Measurements from ENCODE around the gene QRICH1.
"Not testable (repeated sequence)": the region's sequence is repeated elsewhere in the genome, so short reads cannot be mapped to it uniquely, and the experiment has no call there.

Gene QRICH1

DNA sequence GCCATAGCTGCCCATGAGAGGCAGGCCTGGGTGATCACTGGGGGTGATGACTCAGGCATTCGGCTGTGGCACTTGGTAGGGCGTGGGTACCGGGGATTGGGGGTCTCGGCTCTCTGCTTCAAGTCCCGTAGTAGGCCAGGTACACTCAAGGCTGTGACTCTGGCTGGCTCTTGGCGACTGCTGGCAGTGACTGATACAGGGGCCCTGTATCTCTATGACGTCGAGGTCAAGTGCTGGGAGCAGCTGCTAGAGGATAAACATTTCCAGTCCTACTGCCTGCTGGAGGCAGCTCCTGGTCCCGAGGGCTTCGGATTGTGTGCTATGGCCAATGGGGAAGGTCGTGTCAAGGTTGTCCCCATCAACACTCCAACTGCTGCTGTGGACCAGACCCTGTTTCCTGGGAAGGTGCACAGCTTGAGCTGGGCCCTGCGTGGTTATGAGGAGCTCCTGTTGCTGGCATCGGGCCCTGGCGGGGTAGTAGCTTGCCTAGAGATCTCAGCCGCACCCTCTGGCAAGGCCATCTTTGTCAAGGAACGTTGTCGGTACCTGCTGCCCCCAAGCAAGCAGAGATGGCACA, 81.3 kb downstream of the QRICH1 start:
- H3K9ac ChIP-seq (ENCODE audit: low read depth in 1 of 2, low read length in 2 of 2) = no peak overlapping the region
- H3K4me1 ChIP-seq (ENCODE audit: control insufficient read depth in 1 of 2, insufficient read depth in 2 of 2, low read length in 2 of 2) = peaks cover 13 to 16% of the 10 kb centered on the region in 2 donors
- H3K4me3 ChIP-seq (ENCODE audit: low read depth in 1 of 2, low read length in 2 of 2) = no peak overlapping the region
- H3K27ac ChIP-seq (ENCODE audit: low read depth, low read length) = no peak overlapping the region
- no peaks in the 10 kb centered on the region for H3K27me3 ChIP-seq (ENCODE audit: control insufficient read depth in 1 of 2, insufficient read depth in 2 of 2, low read length in 2 of 2)
- H3K9me3 ChIP-seq (ENCODE audit: control insufficient read depth in 1 of 2, low read length in 2 of 2) = no peaks in the 10 kb centered on the region
- H3K36me3 ChIP-seq (ENCODE audit: control insufficient read depth in 1 of 2, insufficient read depth in 2 of 2, low read length in 2 of 2) = peaks cover 20 to 58% of the 10 kb centered on the region in 2 donors

DNA sequence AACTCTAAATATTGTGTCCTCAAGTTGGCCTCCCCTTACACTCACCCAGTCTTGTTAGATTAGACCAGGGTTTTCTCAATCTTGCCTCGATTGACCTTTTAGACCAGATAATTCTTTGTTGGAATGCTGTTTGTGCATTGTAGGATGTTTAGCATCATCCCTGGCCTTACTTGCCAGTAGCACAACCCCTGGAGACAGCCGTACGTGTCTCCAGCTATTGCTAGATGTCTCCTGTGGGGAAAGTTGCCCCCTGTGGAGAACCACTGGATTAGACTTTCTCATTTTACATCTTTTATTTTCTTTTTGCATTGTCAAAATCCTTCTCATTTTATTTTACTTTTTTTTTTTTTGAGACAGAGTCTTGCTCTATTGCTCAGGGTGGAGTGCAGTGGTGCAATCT, 84.5 kb downstream of the QRICH1 start:
- Histone ChIP-seq H3K36me3 (ENCODE audit: control insufficient read depth in 1 of 2, insufficient read depth in 2 of 2, low read length in 2 of 2) (peaks cover 6 to 33% of the 10 kb centered on the region in 2 donors), H3K4me1 (ENCODE audit: control insufficient read depth in 1 of 2, insufficient read depth in 2 of 2, low read length in 2 of 2) (peaks cover 15 to 19% of the 10 kb centered on the region in 2 donors), H3K4me3 (ENCODE audit: low read depth in 1 of 2, low read length in 2 of 2) (no peak overlapping the region), H3K27ac (ENCODE audit: low read depth, low read length) (no peak overlapping the region), H3K9me3 (ENCODE audit: control insufficient read depth in 1 of 2, low read length in 2 of 2) (no peaks in the 10 kb centered on the region), H3K9ac (ENCODE audit: low read depth in 1 of 2, low read length in 2 of 2) (no peak overlapping the region), H3K27me3 (ENCODE audit: control insufficient read depth in 1 of 2, insufficient read depth in 2 of 2, low read length in 2 of 2) (no peaks in the 10 kb centered on the region)

DNA sequence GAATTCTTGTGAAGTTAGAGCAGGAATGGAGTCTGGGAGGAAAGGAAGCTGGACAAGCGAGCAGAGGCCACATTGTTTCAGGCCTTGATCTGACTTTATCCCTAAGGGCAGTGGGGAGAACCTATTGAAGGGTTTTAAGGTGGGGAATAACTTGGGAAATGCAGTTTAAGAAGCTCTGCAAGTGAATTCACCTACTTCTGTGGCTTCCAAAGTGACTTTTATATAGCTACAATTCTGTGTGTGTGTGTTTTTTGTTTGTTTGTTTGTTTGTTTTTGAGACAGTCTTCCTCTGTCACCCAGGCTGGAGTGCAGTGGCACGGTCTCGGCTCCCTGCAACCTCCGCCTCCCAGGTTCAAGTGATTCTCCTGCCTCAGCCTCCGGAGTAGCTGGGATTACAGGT, 85.2 kb downstream of the QRICH1 start:
- Histone ChIP-seq H3K9ac (ENCODE audit: low read depth in 1 of 2, low read length in 2 of 2) (peak overlapping the region in 1 of 2 donors; percentile 40), H3K4me3 (ENCODE audit: low read depth in 1 of 2, low read length in 2 of 2) (peak overlapping the region; percentile 90 to 94)

DNA sequence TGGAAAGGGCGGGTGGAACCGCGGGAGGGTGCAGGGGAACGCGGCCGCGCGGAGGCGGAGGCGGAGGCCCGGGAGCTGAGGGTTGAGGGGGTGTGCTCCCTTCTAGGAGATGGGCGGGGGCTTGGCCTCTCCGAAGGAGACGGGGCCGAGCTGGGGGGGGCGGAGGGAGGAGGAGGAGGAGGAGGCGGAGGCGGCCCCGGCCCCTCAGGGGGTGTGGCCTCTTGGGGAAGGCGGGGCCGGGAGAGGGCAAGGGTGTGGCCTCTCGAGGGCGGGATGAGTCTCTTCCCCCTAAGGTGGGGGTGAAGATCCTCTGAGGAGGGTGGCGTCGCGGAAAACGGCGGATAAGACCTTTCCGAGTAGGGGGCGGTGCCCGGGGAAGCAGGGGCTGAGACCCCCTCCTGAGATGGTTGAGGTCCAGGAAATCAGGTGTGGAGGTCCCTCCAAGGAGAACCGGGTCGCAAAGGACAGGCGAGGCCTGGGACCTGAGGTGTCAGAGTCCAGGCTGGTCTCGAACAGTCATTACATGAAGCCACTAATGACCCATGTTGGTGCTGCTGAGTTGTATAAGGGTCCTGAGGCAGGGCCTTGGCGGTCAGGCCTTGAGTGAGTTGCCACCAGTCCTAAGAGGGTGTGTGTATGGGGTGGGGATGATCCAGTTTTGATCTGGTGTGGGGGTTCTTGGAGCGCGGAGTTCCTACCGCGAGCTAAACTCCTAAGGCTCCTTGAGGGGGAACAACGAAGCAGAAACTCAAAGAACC, 85.9 kb downstream of the QRICH1 start:
- H3K27ac ChIP-seq (ENCODE audit: low read depth, low read length) = peak overlapping the region; percentile 98
- H3K4me1 ChIP-seq (ENCODE audit: control insufficient read depth in 1 of 2, insufficient read depth in 2 of 2, low read length in 2 of 2) = peaks cover 15 to 19% of the 10 kb centered on the region in 2 donors
- H3K9ac ChIP-seq (ENCODE audit: low read depth in 1 of 2, low read length in 2 of 2) = peak overlapping the region; percentile 98 to 99
- H3K27me3 ChIP-seq (ENCODE audit: control insufficient read depth in 1 of 2, insufficient read depth in 2 of 2, low read length in 2 of 2) = no peaks in the 10 kb centered on the region
- no peaks in the 10 kb centered on the region for H3K9me3 ChIP-seq (ENCODE audit: control insufficient read depth in 1 of 2, low read length in 2 of 2)
- peak overlapping the region; percentile 90 to 94 for H3K4me3 ChIP-seq (ENCODE audit: low read depth in 1 of 2, low read length in 2 of 2)
- peaks cover 0 to 19% of the 10 kb centered on the region in 2 donors for H3K36me3 ChIP-seq (ENCODE audit: control insufficient read depth in 1 of 2, insufficient read depth in 2 of 2, low read length in 2 of 2)

More for the DNA sequence above, 85.2 kb downstream of the QRICH1 start:
- Histone ChIP-seq H3K36me3 (ENCODE audit: control insufficient read depth in 1 of 2, insufficient read depth in 2 of 2, low read length in 2 of 2) (peaks cover 2 to 25% of the 10 kb centered on the region in 2 donors), H3K4me1 (ENCODE audit: control insufficient read depth in 1 of 2, insufficient read depth in 2 of 2, low read length in 2 of 2) (peaks cover 15 to 19% of the 10 kb centered on the region in 2 donors)
- H3K27me3 ChIP-seq (ENCODE audit: control insufficient read depth in 1 of 2, insufficient read depth in 2 of 2, low read length in 2 of 2); H3K9me3 ChIP-seq (ENCODE audit: control insufficient read depth in 1 of 2, low read length in 2 of 2); H3K27ac ChIP-seq (ENCODE audit: low read depth, low read length): not testable (repeated sequence)

DNA sequence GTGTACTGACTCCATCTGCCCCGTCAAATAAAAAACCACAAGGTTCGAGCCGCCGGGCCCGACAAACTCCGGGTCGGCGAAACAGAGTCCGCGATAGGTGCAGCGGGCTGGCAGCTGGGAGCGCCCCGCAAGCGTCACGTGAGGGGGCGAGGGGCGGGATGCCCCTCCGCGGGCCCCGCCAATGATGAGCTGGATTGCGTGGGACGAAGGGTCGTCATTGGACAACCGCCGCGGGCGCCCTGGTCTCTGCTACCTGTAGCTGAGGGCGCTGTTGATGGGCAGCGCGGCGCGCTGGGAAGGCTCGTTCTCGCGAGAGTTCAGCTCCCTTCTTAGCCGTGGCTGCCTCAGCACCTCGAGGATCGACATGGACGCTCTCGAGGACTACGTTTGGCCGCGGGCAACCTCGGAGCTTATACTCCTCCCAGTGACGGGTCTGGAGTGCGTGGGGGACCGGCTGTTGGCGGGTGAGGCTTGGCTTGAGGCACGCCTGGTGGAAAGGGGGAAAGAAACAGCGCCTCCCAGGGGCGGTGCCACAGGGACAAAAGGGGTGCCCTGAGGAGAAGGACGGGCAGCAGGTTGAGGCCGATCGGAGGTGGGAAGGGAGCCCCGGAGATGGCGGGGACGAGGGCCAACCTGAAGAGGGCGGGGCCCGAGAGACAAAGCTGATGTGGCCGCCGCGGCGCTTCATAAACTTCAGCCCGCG, 86.7 kb downstream of the QRICH1 start, which contains the start of gene WDR6:
Gene WDR6, plus strand, starts transcription at position 324 of the 703 bp plus-strand sequence. Its CDS starts 41 bp downstream, at position 365.
- H3K4me1 ChIP-seq (ENCODE audit: control insufficient read depth in 1 of 2, insufficient read depth in 2 of 2, low read length in 2 of 2) = peaks cover 15 to 19% of the 10 kb centered on the region in 2 donors
- no peaks in the 10 kb centered on the region for H3K27me3 ChIP-seq (ENCODE audit: control insufficient read depth in 1 of 2, insufficient read depth in 2 of 2, low read length in 2 of 2)
- H3K27ac ChIP-seq (ENCODE audit: low read depth, low read length) = peak within 1 kb of the TSS; percentile 98

DNA sequence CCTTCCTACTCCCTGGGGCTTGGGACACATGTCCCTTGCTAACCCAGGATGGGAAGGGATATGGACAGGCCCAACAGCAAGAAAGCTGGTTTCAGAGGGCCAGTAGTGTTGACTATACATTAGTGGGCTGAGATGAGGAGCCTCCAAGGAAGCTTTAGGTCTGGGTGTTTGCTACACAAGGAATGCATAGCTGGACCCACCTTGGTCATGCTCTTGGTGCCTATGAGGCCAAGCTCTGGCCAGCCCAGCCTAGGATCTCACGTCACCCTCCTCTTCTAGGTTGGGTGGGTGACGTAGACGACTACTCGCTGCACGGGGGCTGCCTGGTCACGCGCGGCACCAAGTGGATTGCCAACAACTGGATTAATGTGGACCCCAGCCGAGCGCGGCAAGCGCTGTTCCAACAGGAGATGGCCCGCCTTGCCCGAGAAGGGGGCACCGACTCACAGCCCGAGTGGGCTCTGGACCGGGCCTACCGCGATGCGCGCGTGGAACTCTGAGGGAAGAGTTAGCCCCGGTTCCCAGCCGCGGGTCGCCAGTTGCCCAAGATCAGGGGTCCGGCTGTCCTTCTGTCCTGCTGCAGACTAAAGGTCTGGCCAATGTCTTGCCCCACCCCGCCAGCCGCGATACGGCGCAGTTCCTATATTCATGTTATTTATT, 87.3 kb downstream of the QRICH1 start:
- Histone ChIP-seq H3K4me3 (ENCODE audit: low read depth in 1 of 2, low read length in 2 of 2) (peak overlapping the region; percentile 90 to 94), H3K4me1 (ENCODE audit: control insufficient read depth in 1 of 2, insufficient read depth in 2 of 2, low read length in 2 of 2) (peaks cover 15 to 19% of the 10 kb centered on the region in 2 donors), H3K9ac (ENCODE audit: low read depth in 1 of 2, low read length in 2 of 2) (peak overlapping the region; percentile 98 to 99), H3K36me3 (ENCODE audit: control insufficient read depth in 1 of 2, insufficient read depth in 2 of 2, low read length in 2 of 2) (peaks cover 0 to 13% of the 10 kb centered on the region in 2 donors), H3K27me3 (ENCODE audit: control insufficient read depth in 1 of 2, insufficient read depth in 2 of 2, low read length in 2 of 2) (no peaks in the 10 kb centered on the region), H3K27ac (ENCODE audit: low read depth, low read length) (peak overlapping the region; percentile 98), H3K9me3 (ENCODE audit: control insufficient read depth in 1 of 2, low read length in 2 of 2) (no peaks in the 10 kb centered on the region)

More for the DNA sequence above, 86.7 kb downstream of the QRICH1 start, which contains the start of gene WDR6:
- Histone ChIP-seq H3K9ac (ENCODE audit: low read depth in 1 of 2, low read length in 2 of 2) (peak within 1 kb of the TSS; percentile 98 to 99), H3K36me3 (ENCODE audit: control insufficient read depth in 1 of 2, insufficient read depth in 2 of 2, low read length in 2 of 2) (peaks cover 0 to 14% of the 10 kb centered on the region in 2 donors), H3K4me3 (ENCODE audit: low read depth in 1 of 2, low read length in 2 of 2) (peak within 1 kb of the TSS; percentile 90 to 94), H3K9me3 (ENCODE audit: control insufficient read depth in 1 of 2, low read length in 2 of 2) (no peaks in the 10 kb centered on the region)

DNA sequence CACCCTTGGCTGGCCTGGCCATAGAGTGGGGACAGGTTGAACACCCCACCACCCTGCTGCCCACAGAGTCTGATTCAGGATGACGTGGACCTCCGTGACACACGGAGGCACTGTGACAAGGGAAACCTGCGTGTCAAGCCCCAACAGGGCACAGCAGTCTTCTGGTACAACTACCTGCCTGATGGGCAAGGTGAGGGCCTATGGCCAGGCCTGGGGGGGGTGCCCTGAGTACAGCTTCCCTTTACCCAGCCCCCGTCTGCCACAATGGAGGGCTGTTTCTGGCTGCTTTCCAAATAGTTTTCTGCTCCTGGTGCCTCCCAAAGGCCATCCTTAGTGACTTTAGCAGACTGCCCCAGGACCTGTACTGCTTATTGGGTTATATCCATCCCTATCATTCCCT, 87.9 kb downstream of the QRICH1 start:
- H3K27ac ChIP-seq (ENCODE audit: low read depth, low read length) = peak overlapping the region; percentile 98
- H3K9ac ChIP-seq (ENCODE audit: low read depth in 1 of 2, low read length in 2 of 2) = peak overlapping the region; percentile 98 to 99
- peak overlapping the region; percentile 90 to 94 for H3K4me3 ChIP-seq (ENCODE audit: low read depth in 1 of 2, low read length in 2 of 2)

DNA sequence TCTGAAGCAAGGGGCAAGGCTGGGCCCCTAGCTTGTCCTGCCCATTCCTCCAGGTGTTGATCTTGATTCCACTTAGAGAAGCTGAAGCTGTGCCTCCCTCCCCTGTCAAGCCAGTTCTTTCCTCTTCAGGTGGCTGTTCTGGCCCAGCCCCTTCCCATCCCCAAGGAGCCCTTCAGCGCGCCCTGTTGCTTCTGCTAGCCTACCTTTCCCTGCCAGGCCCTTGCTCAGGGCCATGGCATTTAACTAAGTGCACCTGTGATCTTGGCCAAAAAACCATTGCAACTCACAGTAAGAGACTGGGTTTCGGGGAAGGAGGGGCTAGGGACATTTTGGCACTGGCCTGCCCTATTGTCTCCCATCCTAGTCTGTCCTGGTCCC, 88.6 kb downstream of the QRICH1 start:
- H3K9me3 ChIP-seq (ENCODE audit: control insufficient read depth in 1 of 2, low read length in 2 of 2) = no peaks in the 10 kb centered on the region
- peaks cover 0 to 8% of the 10 kb centered on the region in 2 donors for H3K36me3 ChIP-seq (ENCODE audit: control insufficient read depth in 1 of 2, insufficient read depth in 2 of 2, low read length in 2 of 2)
- no peak overlapping the region for H3K27ac ChIP-seq (ENCODE audit: low read depth, low read length)
- H3K4me1 ChIP-seq (ENCODE audit: control insufficient read depth in 1 of 2, insufficient read depth in 2 of 2, low read length in 2 of 2) = peaks cover 15 to 19% of the 10 kb centered on the region in 2 donors
- no peak overlapping the region for H3K9ac ChIP-seq (ENCODE audit: low read depth in 1 of 2, low read length in 2 of 2)
- no peaks in the 10 kb centered on the region for H3K27me3 ChIP-seq (ENCODE audit: control insufficient read depth in 1 of 2, insufficient read depth in 2 of 2, low read length in 2 of 2)
- no peak overlapping the region for H3K4me3 ChIP-seq (ENCODE audit: low read depth in 1 of 2, low read length in 2 of 2)

More for the DNA sequence above, 87.9 kb downstream of the QRICH1 start:
- Histone ChIP-seq H3K9me3 (ENCODE audit: control insufficient read depth in 1 of 2, low read length in 2 of 2) (no peaks in the 10 kb centered on the region), H3K27me3 (ENCODE audit: control insufficient read depth in 1 of 2, insufficient read depth in 2 of 2, low read length in 2 of 2) (no peaks in the 10 kb centered on the region), H3K4me1 (ENCODE audit: control insufficient read depth in 1 of 2, insufficient read depth in 2 of 2, low read length in 2 of 2) (peaks cover 15 to 19% of the 10 kb centered on the region in 2 donors), H3K36me3 (ENCODE audit: control insufficient read depth in 1 of 2, insufficient read depth in 2 of 2, low read length in 2 of 2) (peaks cover 0 to 8% of the 10 kb centered on the region in 2 donors)

DNA sequence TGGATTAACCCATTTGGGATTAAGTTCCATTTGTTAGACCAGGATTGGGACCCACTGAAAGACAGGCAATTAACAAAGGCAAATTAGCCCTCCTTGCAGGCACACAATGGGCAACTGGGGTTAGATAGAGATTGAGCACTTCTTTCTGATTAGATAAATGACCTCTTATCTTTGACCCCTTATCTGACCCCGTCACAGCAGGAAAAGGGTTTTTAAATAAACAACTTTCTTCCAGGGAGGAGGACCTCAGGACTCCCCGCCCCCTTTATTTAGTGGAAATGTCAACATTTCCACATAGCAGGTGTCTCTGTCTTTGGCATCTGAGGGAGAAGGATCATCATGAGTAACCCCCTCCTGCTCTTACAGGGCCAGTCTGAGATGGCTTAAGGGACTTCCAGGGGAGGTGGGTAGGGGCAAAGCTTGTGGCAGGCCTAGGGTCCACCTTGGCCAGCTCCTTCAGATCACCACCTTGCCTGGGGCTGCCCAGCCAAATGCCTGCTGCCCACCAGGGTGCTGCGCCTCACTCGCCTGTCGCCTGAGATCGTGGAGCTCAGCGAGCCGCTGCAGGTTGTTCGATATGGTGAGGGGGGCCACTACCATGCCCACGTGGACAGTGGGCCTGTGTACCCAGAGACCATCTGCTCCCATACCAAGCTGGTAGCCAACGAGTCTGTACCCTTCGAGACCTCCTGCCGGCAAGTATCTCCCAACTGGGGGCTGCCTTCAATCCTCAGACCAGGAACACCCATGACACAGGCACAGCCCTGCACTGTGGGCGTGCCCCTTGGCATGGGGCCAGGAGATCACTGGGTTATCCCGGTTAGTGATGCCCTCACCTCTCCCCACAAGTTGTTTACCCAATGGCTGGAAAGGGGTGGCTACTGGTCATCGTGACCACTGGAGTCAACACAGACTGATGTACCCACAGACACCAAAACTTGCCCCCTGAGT, 89.2 kb downstream of the QRICH1 start:
- H3K36me3 ChIP-seq (ENCODE audit: control insufficient read depth in 1 of 2, insufficient read depth in 2 of 2, low read length in 2 of 2) = peaks cover 0 to 8% of the 10 kb centered on the region in 2 donors

More for the DNA sequence above, 89.2 kb downstream of the QRICH1 start:
- H3K27me3 ChIP-seq (ENCODE audit: control insufficient read depth in 1 of 2, insufficient read depth in 2 of 2, low read length in 2 of 2) = no peaks in the 10 kb centered on the region
- H3K9me3 ChIP-seq (ENCODE audit: control insufficient read depth in 1 of 2, low read length in 2 of 2) = no peaks in the 10 kb centered on the region
- no peak overlapping the region for H3K9ac ChIP-seq (ENCODE audit: low read depth in 1 of 2, low read length in 2 of 2)
- H3K4me1 ChIP-seq (ENCODE audit: control insufficient read depth in 1 of 2, insufficient read depth in 2 of 2, low read length in 2 of 2) = peaks cover 15 to 19% of the 10 kb centered on the region in 2 donors
- no peak overlapping the region for H3K27ac ChIP-seq (ENCODE audit: low read depth, low read length)
- H3K4me3 ChIP-seq (ENCODE audit: low read depth in 1 of 2, low read length in 2 of 2) = no peak overlapping the region

Measured in duodenal mucosa (tissue), 2 donors.